ENCODE measurements around the gene BUB1B.
A peak's percentile ranks its signal among the peaks of the same experiment; 100 is the strongest.

The BUB1B gene

DNA sequence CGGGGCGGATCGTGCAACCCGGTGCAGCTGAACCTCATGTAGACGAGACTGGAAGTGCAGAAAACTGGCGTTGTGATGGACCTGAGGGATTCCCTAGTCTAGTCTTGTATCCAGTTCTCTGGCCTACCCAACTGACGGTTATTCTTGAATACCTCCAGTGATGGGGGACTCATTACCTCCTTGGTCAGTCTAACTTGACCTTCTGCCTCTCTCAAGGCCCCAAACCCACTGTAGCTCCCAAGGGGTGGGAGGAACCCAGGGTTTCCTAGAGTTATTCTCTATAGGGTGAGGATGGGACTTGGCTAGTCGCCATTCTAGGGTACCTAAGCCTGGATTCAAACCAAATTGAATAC lies 89.4 kb downstream of the BUB1B start:
- H3K4me3 ChIP-seq (ENCODE audit: low read length), result no peak overlapping the region
- TF ChIP-seq CTCF (conservative IDR thresholded peaks at IDR 0.05; ENCODE audit: low read length), result no peak
- DNase-seq (ENCODE audit: low read depth), result no peak

DNA sequence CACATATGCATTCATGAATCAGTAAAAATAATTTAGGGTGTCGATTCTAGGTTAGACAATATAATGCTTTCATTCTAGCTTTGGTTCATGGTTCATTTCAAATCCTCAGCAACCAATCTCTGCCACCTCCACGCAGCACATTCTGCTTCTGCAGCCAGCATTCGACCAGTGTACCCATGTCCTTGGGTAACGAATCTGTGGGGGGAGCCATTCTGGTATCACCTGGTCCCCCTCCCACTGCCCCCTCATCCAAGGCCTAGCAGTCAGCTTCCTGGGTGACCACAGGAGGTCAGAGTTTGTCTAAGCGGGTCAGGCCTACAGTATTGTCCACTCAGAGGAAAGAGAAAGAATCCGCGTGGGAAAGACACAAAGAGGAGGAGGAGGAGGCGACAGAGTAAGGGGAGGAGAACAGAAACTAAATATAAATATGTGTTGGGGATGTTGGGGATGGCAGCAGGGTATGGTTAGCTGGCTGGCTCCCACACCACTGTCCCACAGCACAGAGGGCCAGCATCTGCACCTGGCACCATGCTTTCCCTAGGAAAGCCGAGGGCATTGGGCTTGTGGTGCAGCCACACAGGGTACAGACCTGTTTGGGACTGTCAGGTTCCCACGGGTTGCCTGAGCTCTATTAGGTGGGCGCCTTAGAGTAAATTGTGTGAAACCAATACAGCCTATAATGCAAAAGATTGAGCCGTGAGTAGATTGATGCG lies 90.1 kb downstream of the BUB1B start:
- DNase-seq (ENCODE audit: low read depth), result no peak
- no peak for TF ChIP-seq CTCF (conservative IDR thresholded peaks at IDR 0.05; ENCODE audit: low read length)
- H3K4me3 ChIP-seq (ENCODE audit: low read length), result no peak overlapping the region

- H3K4me3 ChIP-seq (ENCODE audit: low read length), result no peak overlapping the region
- TF ChIP-seq CTCF (conservative IDR thresholded peaks at IDR 0.05; ENCODE audit: low read length), result no peak
Measured at GRCh38 chr15:40251486-40252140, 90.7 kb downstream of the BUB1B start.

GRCh38 chr15:40252141-40252437 lies 91.2 kb downstream of the BUB1B start:
- H3K4me3 ChIP-seq (ENCODE audit: low read length), result no peak overlapping the region
- DNase-seq (ENCODE audit: low read depth), result no peak
- TF ChIP-seq CTCF (conservative IDR thresholded peaks at IDR 0.05; ENCODE audit: low read length), result no peak

More at GRCh38 chr15:40251486-40252140, 90.7 kb downstream of the BUB1B start:
- DNase-seq (ENCODE audit: low read depth), result no peak

DNA sequence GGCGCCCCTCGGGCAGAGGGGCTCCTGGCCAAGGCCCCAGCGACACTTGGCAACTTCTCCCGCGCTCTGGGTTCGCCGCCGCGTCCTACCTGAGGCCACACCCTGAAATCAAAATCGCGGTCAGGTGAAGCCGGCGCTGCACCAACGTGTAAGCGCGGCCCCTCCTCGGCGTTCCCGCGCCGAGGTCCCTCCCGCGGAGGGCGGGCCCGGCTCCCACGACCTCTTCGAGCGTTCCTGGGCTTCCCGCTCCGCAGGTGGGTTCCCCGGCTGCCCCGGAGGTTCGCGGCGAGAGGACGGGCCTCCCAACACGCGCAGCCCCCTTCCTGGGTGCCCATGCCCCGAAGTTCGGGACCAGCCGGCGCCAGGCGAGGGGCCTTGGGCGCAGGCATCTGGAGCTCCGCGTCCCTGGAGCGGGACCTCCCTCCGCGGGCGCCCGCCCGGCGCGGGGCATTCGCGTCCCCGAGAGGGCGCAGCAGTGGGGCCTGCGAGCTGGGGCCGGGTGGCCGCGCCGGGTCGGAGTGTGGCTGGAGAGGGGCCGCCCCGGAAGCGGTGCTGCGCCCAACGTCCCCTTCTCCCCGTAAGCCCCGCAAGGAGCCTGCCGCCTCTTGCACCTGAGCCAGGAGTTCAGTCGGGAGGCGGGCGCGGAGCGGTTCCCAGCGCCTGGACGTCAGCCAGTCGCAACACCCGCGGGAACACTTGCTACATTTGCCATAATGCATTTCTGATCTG lies 91.7 kb downstream of the BUB1B start:
- no peak for DNase-seq (ENCODE audit: low read depth)
- H3K4me3 ChIP-seq (ENCODE audit: low read length), result peak overlapping the region; percentile 49
- TF ChIP-seq CTCF (conservative IDR thresholded peaks at IDR 0.05; ENCODE audit: low read length), result no peak

GRCh38 chr15:40253167-40253790 lies 92.4 kb downstream of the BUB1B start:
- DNase-seq (ENCODE audit: low read depth), result no peak
- peak overlapping the region; percentile 49 for H3K4me3 ChIP-seq (ENCODE audit: low read length)
- no peak for TF ChIP-seq CTCF (conservative IDR thresholded peaks at IDR 0.05; ENCODE audit: low read length)
